Liver (tissue), 9 donors: ENCODE data around the gene NCAPH2. TPM values are rescaled to one million over a fixed set of nuclear protein-coding genes. Genes with fewer than 3 reads are reported as not detected.

Experiments used
- DNase-seq: peaks from one replicate; pipeline ENCODE4 v3.0.0-alpha.2; 2017; ENCODE audit warnings: low spot score
- H3K27ac ChIP-seq, 2 donors: one replicate each; pipeline ENCODE4 v1.7.0; 2013; ENCODE audit warnings: inconsistent platforms in 2 of 2, low read length in 2 of 2, control low read depth in 1 of 2, low read depth in 1 of 2, mild to moderate bottlenecking in 1 of 2
- H3K27me3 ChIP-seq, 4 donors: one replicate each; pipeline versions ENCODE4 v1.6.1 to v1.7.0; 2013; ENCODE audit warnings: low read length in 3 of 4, inconsistent platforms in 1 of 4, mild to moderate bottlenecking in 1 of 4, moderate library complexity in 1 of 4; ENCODE audit not compliant: control insufficient read depth in 4 of 4, insufficient read depth in 4 of 4
- H3K36me3 ChIP-seq, 4 donors: one replicate each; pipeline versions ENCODE4 v1.6.1 to v1.7.0; 2013; ENCODE audit warnings: low read length in 3 of 4, mild to moderate bottlenecking in 3 of 4, low read depth in 1 of 4, moderate library complexity in 1 of 4; ENCODE audit not compliant: control insufficient read depth in 4 of 4, insufficient read depth in 3 of 4
- H3K4me1 ChIP-seq, 4 donors: one replicate each; pipeline versions ENCODE4 v1.6.1 to v1.7.0; 2013; ENCODE audit warnings: low read length in 3 of 4, mild to moderate bottlenecking in 3 of 4, moderate library complexity in 1 of 4; ENCODE audit not compliant: control insufficient read depth in 4 of 4, insufficient read depth in 4 of 4
- H3K4me3 ChIP-seq, 3 donors: one replicate each; pipeline versions ENCODE4 v1.6.1 to v1.7.0; 2013; ENCODE audit warnings: low read length in 3 of 3, control low read depth in 1 of 3, low read depth in 1 of 3, mild to moderate bottlenecking in 1 of 3
- H3K9ac ChIP-seq, 2 donors: one replicate each; pipeline ENCODE4 v1.7.0; 2013; ENCODE audit warnings: low read length in 2 of 2, mild to moderate bottlenecking in 2 of 2, moderate library complexity in 2 of 2, control low read depth in 1 of 2, low read depth in 1 of 2
- H3K9me3 ChIP-seq, 4 donors: one replicate each; pipeline versions ENCODE4 v1.6.1 to v1.7.0; 2013; ENCODE audit warnings: low read length in 3 of 4; ENCODE audit not compliant: control insufficient read depth in 4 of 4
- EGR1 ChIP-seq, 2 donors: IDR thresholded peaks; 2 replicates each; pipeline ENCODE4 v1.6.1; 2016 to 2018; ENCODE audit warnings: antibody characterized with exemption in 2 of 2, low read depth in 2 of 2
- FOXA1 ChIP-seq: IDR thresholded peaks from 2 replicates; pipeline ENCODE4 v1.6.1; 2016; ENCODE audit warnings: antibody characterized with exemption
- FOXA2 ChIP-seq: IDR thresholded peaks from 2 replicates; pipeline ENCODE4 v1.6.1; 2016; ENCODE audit warnings: antibody characterized with exemption
- GABPA ChIP-seq, 2 donors: IDR thresholded peaks in 1 of 2; conservative IDR thresholded peaks in 1 of 2; 2 replicates each; pipeline ENCODE4 v1.6.1; 2016; ENCODE audit warnings: antibody characterized with exemption in 2 of 2, mild to moderate bottlenecking in 1 of 2, moderate library complexity in 1 of 2
- HNF4A ChIP-seq, 2 donors: conservative IDR thresholded peaks; 2 replicates each; pipeline ENCODE4 v1.6.1; 2016; ENCODE audit warnings: antibody characterized with exemption in 2 of 2, mild to moderate bottlenecking in 2 of 2
- HNF4G ChIP-seq: IDR thresholded peaks from 2 replicates; pipeline ENCODE4 v1.6.1; 2016; ENCODE audit warnings: antibody characterized with exemption
- JUND ChIP-seq, 2 donors: IDR thresholded peaks; 2 replicates each; pipeline ENCODE4 v1.6.1; 2016; ENCODE audit warnings: antibody characterized with exemption in 2 of 2
- NR2F2 ChIP-seq: IDR thresholded peaks from 2 replicates; pipeline ENCODE4 v1.6.1; 2016; ENCODE audit warnings: antibody characterized with exemption
- RAD21 ChIP-seq, 2 donors: IDR thresholded peaks; 2 replicates each; pipeline ENCODE4 v1.6.1; 2016; ENCODE audit warnings: antibody characterized with exemption in 2 of 2, mild to moderate bottlenecking in 2 of 2
- REST ChIP-seq: IDR thresholded peaks from 2 replicates; pipeline ENCODE4 v1.6.1; 2016; ENCODE audit warnings: antibody characterized with exemption, mild to moderate bottlenecking
- RXRA ChIP-seq, 2 donors: IDR thresholded peaks; 2 replicates each; pipeline ENCODE4 v1.6.1; 2017 to 2018; ENCODE audit warnings: antibody characterized with exemption in 2 of 2, mild to moderate bottlenecking in 1 of 2
- SP1 ChIP-seq: IDR thresholded peaks from 2 replicates; pipeline ENCODE4 v1.6.1; 2018; ENCODE audit warnings: antibody characterized with exemption, mild to moderate bottlenecking
- TAF1 ChIP-seq: conservative IDR thresholded peaks from 2 replicates; pipeline ENCODE4 v1.6.1; 2016; ENCODE audit warnings: antibody characterized with exemption, mild to moderate bottlenecking
- YY1 ChIP-seq: IDR thresholded peaks from 2 replicates; pipeline ENCODE4 v1.6.1; 2016; ENCODE audit warnings: antibody characterized with exemption, mild to moderate bottlenecking
- ZBTB33 ChIP-seq: IDR thresholded peaks from 2 replicates; pipeline ENCODE4 v1.6.1; 2016; ENCODE audit warnings: antibody characterized with exemption
- WGBS: extraction: QIAGEN DNeasy Blood & Tissue Kit; methylation state at CpG from one replicate; pipeline ENCODE4 v1.1.7; 2013; 5-methylcytosine and 5-hydroxymethylcytosine counted together
- polyA plus RNA-seq, 2 donors: library from polyadenylated mRNA; stranded (reverse) in 1 of 2; unstranded in 1 of 2; fragments of 200-250 nt in 1 of 2; fragments of >200 nt in 1 of 2; fragmentation: Nextera tagmentation in 1 of 2; extraction: Ambion mirVana in 1 of 2; gene quantifications; one replicate each; pipeline versions ENCODE4 v1.2.1 to v1.2.3, GENCODE V29; 2013 to 2015
- total RNA-seq, 2 donors: library from RNA; depleted of rRNA; stranded (reverse); fragments of >200 nt; gene quantifications; one replicate each; pipeline ENCODE4 v1.2.3, GENCODE V29; 2014
- TF ChIP-seq, protein P1 (sequence below): IDR thresholded peaks from 2 replicates; pipeline ENCODE4 v1.6.1; 2016; ENCODE audit warnings: antibody characterized with exemption
- TF ChIP-seq, protein P2 (sequence below): IDR thresholded peaks from 2 replicates; pipeline ENCODE4 v1.6.1; 2016; ENCODE audit warnings: antibody characterized with exemption
- donor health status: healthy.
- donor health status: healthy.
- donor health status: healthy.
- donor health status: healthy.
- donor health status: healthy.

The NCAPH2 gene
- total and polyA plus RNA-seq, 4 donors: 12.0 to 30.8 (median 13.9) TPM

GRCh38 chr22:50505776-50506610 is 2.0 kb upstream of the NCAPH2 start:
- H3K36me3 ChIP-seq: peaks cover 0 to 21% (median 7%) of the 10 kb centered on the region in 4 donors
- 93% methylated on average over 41 of the region's 41 CpGs for WGBS
- peaks cover 11 to 27% (median 24%) of the 10 kb centered on the region in 4 donors for H3K4me1 ChIP-seq
- H3K4me3 ChIP-seq: peak overlapping the region in 1 of 3 donors; percentile 89
- H3K9ac ChIP-seq: no peak overlapping the region
- H3K27me3 ChIP-seq: no peaks in the 10 kb centered on the region
- TF ChIP-seq YY1: no peak
- TF ChIP-seq GABPA (IDR thresholded peaks at IDR 0.05 in 1 of 2, conservative IDR thresholded peaks at IDR 0.05 in 1 of 2): no peak
- no peak for TF ChIP-seq ZBTB33
- TF ChIP-seq, protein P1, sequence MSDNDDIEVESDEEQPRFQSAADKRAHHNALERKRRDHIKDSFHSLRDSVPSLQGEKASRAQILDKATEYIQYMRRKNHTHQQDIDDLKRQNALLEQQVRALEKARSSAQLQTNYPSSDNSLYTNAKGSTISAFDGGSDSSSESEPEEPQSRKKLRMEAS: no peak
- TF ChIP-seq FOXA2: no peak
- no peak for TF ChIP-seq NR2F2
- TF ChIP-seq HNF4G: no peak
- TF ChIP-seq TAF1: no peak
- TF ChIP-seq HNF4A (conservative IDR thresholded peaks at IDR 0.05): no peak
- no peak for TF ChIP-seq JUND (IDR thresholded peaks at IDR 0.05)
- no peak for TF ChIP-seq RAD21 (IDR thresholded peaks at IDR 0.05)
- TF ChIP-seq, protein P2, sequence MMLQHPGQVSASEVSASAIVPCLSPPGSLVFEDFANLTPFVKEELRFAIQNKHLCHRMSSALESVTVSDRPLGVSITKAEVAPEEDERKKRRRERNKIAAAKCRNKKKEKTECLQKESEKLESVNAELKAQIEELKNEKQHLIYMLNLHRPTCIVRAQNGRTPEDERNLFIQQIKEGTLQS: no peak
- no peak for TF ChIP-seq FOXA1
- no peak for TF ChIP-seq SP1
- TF ChIP-seq EGR1 (IDR thresholded peaks at IDR 0.05; ENCODE audit: low read depth in 2 of 2): no peak
- H3K27ac ChIP-seq: no peak overlapping the region
- DNase-seq: no peak
- no peaks in the 10 kb centered on the region for H3K9me3 ChIP-seq

GRCh38 chr22:50506611-50507420 is 1.2 kb upstream of the NCAPH2 start:
- DNase-seq: no peak
- Histone ChIP-seq H3K27ac (peak overlapping the region; percentile 42 to 67), H3K4me3 (peak overlapping the region; percentile 86 to 89 (median 87)), H3K27me3 (no peaks in the 10 kb centered on the region), H3K36me3 (peaks cover 0 to 21% (median 7%) of the 10 kb centered on the region in 4 donors), H3K4me1 (peaks cover 11 to 27% (median 24%) of the 10 kb centered on the region in 4 donors), H3K9ac (peak overlapping the region; percentile 45 to 99), H3K9me3 (no peaks in the 10 kb centered on the region)
- 31% methylated on average over 21 of the region's 21 CpGs for WGBS
- TF ChIP-seq FOXA2 (no peak), TAF1 (no peak), SP1 (no peak), REST (no peak), YY1 (no peak), JUND (IDR thresholded peaks at IDR 0.05) (no peak), FOXA1 (no peak), EGR1 (IDR thresholded peaks at IDR 0.05; ENCODE audit: low read depth in 2 of 2) (no peak), RXRA (IDR thresholded peaks at IDR 0.05) (no peak), RAD21 (IDR thresholded peaks at IDR 0.05) (no peak), NR2F2 (no peak), HNF4A (conservative IDR thresholded peaks at IDR 0.05) (no peak), ZBTB33 (no peak), HNF4G (no peak)
- TF ChIP-seq, protein P2: no peak
- TF ChIP-seq, protein P1: no peak
